K562 (cell line): Measurements from ENCODE around the gene NDUFB10. TPM values are rescaled to one million over a fixed set of nuclear protein-coding genes. Genes with fewer than 3 reads are reported as not detected.

Experiments
- BRD9 ChIP-seq: fragments of 450-650 bp; IDR thresholded peaks from 2 replicates; pipeline ENCODE4 v1.6.1; 2018; ENCODE audit warnings: low read depth; ENCODE audit not compliant: partially characterized antibody
- ETS2 ChIP-seq: IDR thresholded peaks from 2 replicates; pipeline ENCODE4 v1.6.1; 2016; ENCODE audit warnings: borderline replicate concordance, missing genetic modification characterization, mild to moderate bottlenecking, moderate library complexity, missing compliant biosample characterization; ENCODE audit not compliant: poor library complexity, severe bottlenecking
- HDAC2 ChIP-seq: fragments of 450-650 bp; IDR thresholded peaks from 2 replicates; pipeline ENCODE4 v1.6.1; 2016; ENCODE audit warnings: mild to moderate bottlenecking
- HNRNPLL ChIP-seq: fragments of 200-400 bp; formaldehyde crosslinking; IDR thresholded peaks from 2 replicates; pipeline ENCODE4 v1.6.1; 2017; ENCODE audit warnings: low read length, low read depth, mild to moderate bottlenecking; ENCODE audit not compliant: poor library complexity, severe bottlenecking
- MECOM ChIP-seq: fragments of 250-450 bp; sonication (Bioruptor Pico); IDR thresholded peaks from 2 replicates; pipeline ENCODE4 v1.8.0; 2022; ENCODE audit warnings: inconsistent platforms
- NR2C2 ChIP-seq, 2 experiments: fragments of 200-800 bp in 1 of 2; sonication (Bioruptor generic) in 1 of 2; sonication (generic) in 1 of 2; formaldehyde crosslinking in 1 of 2; IDR thresholded peaks; 2 replicates each; pipeline versions ENCODE4 v1.6.1 to v1.8.0; 2016 to 2022; ENCODE audit warnings: mild to moderate bottlenecking in 1 of 2, missing compliant biosample characterization in 1 of 2, missing genetic modification characterization in 1 of 2, missing genetic modification reagents in 1 of 2
- STAG1 ChIP-seq: sonication (generic); formaldehyde crosslinking; IDR thresholded peaks from 2 replicates; pipeline ENCODE4 v1.5.0; 2020; ENCODE audit warnings: missing genetic modification reagents, borderline replicate concordance
- ZNF133 ChIP-seq: fragments of 250-450 bp; sonication (Bioruptor Pico); IDR thresholded peaks from 2 replicates; pipeline ENCODE4 v1.4.0; 2020; ENCODE audit warnings: mild to moderate bottlenecking
- ZNF197 ChIP-seq: fragments of 200-800 bp; sonication (Bioruptor generic); IDR thresholded peaks from 2 replicates; pipeline ENCODE4 v1.6.1; 2016; ENCODE audit warnings: low read depth, missing genetic modification characterization, missing compliant biosample characterization
- ZNF384 ChIP-seq: IDR thresholded peaks from 2 replicates; pipeline ENCODE4 v1.6.1; 2012; ENCODE audit warnings: low read depth, low read length, improper control_type of control experiment
- polyA plus RNA-seq, 8 experiments: library from polyadenylated mRNA; depleted of rRNA in 4 of 8; stranded (reverse) in 5 of 8; unstranded in 3 of 8; fragments of >200 nt; fragmentation: Nextera tagmentation in 2 of 8; fragmentation: Illumina TruSeq in 1 of 8; extraction: Ambion mirVana in 2 of 8; extraction: Trizol in 1 of 8; gene quantifications; 2 replicates each; pipeline versions ENCODE4 v1.2.1 to v1.2.3, GENCODE V29; 2011 to 2014; ENCODE audit warnings: inconsistent platforms in 1 of 8, missing spikeins in 1 of 8
- total RNA-seq, 7 experiments: library from RNA; depleted of rRNA in 6 of 7; stranded (reverse); fragments of >200 nt in 6 of 7; fragmentation: Illumina TruSeq in 2 of 7; extraction: Trizol in 2 of 7; gene quantifications; 2 replicates each; pipeline versions ENCODE4 v1.2.1 to v1.2.3, GENCODE V29; 2011 to 2021; ENCODE audit warnings: low replicate concordance in 1 of 7
- TF ChIP-seq, protein P1 (sequence below), 2 experiments: fragments of 450-650 bp; IDR thresholded peaks; 2 replicates each; pipeline ENCODE4 v1.6.1; 2016
- TF ChIP-seq, protein P2 (sequence below): sonication (generic); formaldehyde crosslinking; IDR thresholded peaks from 2 replicates; pipeline ENCODE4 v1.8.0; 2022; ENCODE audit warnings: mild to moderate bottlenecking, low read depth, missing genetic modification reagents
- TF ChIP-seq, protein P3 (sequence below), 2 experiments: fragments of 250-450 bp in 1 of 2; fragments of 450-650 bp in 1 of 2; sonication (Bioruptor Pico) in 1 of 2; IDR thresholded peaks; 2 replicates each; pipeline versions ENCODE4 v1.6.1 to v1.8.0; 2016 to 2021; ENCODE audit warnings: mild to moderate bottlenecking in 2 of 2, moderate library complexity in 2 of 2, missing compliant biosample characterization in 1 of 2, missing genetic modification characterization in 1 of 2
- TF ChIP-seq, protein P4 (sequence below), 2 experiments: fragments of 450-650 bp in 1 of 2; sonication (generic) in 1 of 2; formaldehyde crosslinking; conservative IDR thresholded peaks; 2 replicates each; pipeline versions ENCODE4 v1.4.0 to v1.8.1; 2020 to 2022; ENCODE audit warnings: mild to moderate bottlenecking in 1 of 2, missing genetic modification reagents in 1 of 2
- TF ChIP-seq, protein P5 (sequence below): fragments of 250-450 bp; sonication (Bioruptor Pico); IDR thresholded peaks from 2 replicates; pipeline ENCODE4 v1.4.0; 2020; ENCODE audit warnings: mild to moderate bottlenecking, moderate library complexity, borderline replicate concordance
- TF ChIP-seq, protein P6 (sequence below): fragments of 250-450 bp; sonication (Bioruptor Pico); IDR thresholded peaks from 2 replicates; pipeline ENCODE4 v1.9.0; 2021; ENCODE audit warnings: mild to moderate bottlenecking, inconsistent platforms

NDUFB10 gene
- total and polyA plus RNA-seq, 9 of the 15 experiments (the other 6 are each of a cell fraction or from before 2014, with no cell fraction given), result 69.3 to 527 (median 161) TPM

DNA sequence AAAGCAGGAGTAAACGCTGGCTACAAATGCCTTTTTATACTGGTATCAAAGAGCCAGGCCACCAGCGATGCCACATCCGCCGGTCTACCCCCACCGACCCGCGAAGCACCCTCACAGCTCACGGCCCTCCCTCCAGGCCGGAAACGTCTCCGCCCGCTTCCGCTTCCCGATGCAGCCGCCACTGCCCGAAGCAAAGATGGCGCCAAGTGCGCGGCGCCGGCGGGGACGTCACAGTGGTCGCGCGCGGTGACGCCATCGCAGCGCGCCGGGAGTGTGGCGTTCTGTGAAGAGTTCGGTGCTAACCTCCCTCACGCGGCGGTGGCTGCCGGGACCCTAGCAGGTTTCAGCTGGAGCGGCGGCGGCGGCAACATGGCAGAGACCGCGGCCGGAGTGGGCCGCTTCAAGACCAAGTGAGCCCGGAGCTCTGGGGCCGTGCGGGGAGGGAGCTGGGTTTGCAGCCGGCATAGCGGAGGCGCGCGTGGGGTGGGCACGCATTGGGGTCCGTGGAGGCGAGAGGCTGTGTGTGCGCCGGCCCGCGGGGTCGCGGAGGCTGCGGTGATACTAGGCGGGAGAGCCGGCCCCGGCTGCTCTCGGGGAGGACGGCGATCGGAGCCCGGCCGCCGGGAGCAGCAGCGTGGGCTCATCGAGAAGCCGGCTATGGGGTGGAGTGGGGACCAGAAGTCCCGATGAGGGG is 12.6 kb downstream of the NDUFB10 start, which contains the start of gene TBL3 (continued):
- TF ChIP-seq STAG1 (CRISPR knock-in tag) (no peak), ZNF133 (CRISPR knock-in tag) (no peak), NR2C2 (CRISPR knock-in tag; IDR thresholded peaks at IDR 0.05) (peak; percentile 82; the same call in 1 of the 2 replicates), NR2C2 (tag; IDR thresholded peaks at IDR 0.05) (peak; percentile 96), HNRNPLL (peak; percentile 24), BRD9 (no peak), ETS2 (tag) (no peak), HDAC2 (peak; percentile 40; the same call in 1 of the 2 replicates), MECOM (CRISPR knock-in tag) (no peak), ZNF197 (no peak), ZNF384 (peak; percentile 43; the same call in 1 of the 2 replicates)
- TF ChIP-seq, protein P1, sequence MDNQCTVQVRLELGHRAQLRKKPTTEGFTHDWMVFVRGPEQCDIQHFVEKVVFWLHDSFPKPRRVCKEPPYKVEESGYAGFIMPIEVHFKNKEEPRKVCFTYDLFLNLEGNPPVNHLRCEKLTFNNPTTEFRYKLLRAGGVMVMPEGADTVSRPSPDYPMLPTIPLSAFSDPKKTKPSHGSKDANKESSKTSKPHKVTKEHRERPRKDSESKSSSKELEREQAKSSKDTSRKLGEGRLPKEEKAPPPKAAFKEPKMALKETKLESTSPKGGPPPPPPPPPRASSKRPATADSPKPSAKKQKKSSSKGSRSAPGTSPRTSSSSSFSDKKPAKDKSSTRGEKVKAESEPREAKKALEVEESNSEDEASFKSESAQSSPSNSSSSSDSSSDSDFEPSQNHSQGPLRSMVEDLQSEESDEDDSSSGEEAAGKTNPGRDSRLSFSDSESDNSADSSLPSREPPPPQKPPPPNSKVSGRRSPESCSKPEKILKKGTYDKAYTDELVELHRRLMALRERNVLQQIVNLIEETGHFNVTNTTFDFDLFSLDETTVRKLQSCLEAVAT (IDR thresholded peaks at IDR 0.05), result peak in 1 of 2 experiments; percentile 100; a peak in 2 of 4 replicates
- TF ChIP-seq, protein P2, sequence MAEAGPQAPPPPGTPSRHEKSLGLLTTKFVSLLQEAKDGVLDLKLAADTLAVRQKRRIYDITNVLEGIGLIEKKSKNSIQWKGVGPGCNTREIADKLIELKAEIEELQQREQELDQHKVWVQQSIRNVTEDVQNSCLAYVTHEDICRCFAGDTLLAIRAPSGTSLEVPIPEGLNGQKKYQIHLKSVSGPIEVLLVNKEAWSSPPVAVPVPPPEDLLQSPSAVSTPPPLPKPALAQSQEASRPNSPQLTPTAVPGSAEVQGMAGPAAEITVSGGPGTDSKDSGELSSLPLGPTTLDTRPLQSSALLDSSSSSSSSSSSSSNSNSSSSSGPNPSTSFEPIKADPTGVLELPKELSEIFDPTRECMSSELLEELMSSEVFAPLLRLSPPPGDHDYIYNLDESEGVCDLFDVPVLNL (CRISPR knock-in tag), result peak; percentile 84; the same call in 1 of the 2 replicates
- TF ChIP-seq, protein P3, sequence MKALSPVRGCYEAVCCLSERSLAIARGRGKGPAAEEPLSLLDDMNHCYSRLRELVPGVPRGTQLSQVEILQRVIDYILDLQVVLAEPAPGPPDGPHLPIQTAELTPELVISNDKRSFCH (CRISPR knock-in tag; IDR thresholded peaks at IDR 0.05), result no peak
- TF ChIP-seq, protein P3 (tag; IDR thresholded peaks at IDR 0.05), result peak; percentile 62; the same call in 1 of the 2 replicates
- TF ChIP-seq, protein P4, sequence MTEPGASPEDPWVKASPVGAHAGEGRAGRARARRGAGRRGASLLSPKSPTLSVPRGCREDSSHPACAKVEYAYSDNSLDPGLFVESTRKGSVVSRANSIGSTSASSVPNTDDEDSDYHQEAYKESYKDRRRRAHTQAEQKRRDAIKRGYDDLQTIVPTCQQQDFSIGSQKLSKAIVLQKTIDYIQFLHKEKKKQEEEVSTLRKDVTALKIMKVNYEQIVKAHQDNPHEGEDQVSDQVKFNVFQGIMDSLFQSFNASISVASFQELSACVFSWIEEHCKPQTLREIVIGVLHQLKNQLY (CRISPR knock-in tag; conservative IDR thresholded peaks at IDR 0.05), result no peak
- TF ChIP-seq, protein P5, sequence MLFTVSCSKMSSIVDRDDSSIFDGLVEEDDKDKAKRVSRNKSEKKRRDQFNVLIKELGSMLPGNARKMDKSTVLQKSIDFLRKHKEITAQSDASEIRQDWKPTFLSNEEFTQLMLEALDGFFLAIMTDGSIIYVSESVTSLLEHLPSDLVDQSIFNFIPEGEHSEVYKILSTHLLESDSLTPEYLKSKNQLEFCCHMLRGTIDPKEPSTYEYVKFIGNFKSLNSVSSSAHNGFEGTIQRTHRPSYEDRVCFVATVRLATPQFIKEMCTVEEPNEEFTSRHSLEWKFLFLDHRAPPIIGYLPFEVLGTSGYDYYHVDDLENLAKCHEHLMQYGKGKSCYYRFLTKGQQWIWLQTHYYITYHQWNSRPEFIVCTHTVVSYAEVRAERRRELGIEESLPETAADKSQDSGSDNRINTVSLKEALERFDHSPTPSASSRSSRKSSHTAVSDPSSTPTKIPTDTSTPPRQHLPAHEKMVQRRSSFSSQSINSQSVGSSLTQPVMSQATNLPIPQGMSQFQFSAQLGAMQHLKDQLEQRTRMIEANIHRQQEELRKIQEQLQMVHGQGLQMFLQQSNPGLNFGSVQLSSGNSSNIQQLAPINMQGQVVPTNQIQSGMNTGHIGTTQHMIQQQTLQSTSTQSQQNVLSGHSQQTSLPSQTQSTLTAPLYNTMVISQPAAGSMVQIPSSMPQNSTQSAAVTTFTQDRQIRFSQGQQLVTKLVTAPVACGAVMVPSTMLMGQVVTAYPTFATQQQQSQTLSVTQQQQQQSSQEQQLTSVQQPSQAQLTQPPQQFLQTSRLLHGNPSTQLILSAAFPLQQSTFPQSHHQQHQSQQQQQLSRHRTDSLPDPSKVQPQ (CRISPR knock-in tag), result no peak
- TF ChIP-seq, protein P6, sequence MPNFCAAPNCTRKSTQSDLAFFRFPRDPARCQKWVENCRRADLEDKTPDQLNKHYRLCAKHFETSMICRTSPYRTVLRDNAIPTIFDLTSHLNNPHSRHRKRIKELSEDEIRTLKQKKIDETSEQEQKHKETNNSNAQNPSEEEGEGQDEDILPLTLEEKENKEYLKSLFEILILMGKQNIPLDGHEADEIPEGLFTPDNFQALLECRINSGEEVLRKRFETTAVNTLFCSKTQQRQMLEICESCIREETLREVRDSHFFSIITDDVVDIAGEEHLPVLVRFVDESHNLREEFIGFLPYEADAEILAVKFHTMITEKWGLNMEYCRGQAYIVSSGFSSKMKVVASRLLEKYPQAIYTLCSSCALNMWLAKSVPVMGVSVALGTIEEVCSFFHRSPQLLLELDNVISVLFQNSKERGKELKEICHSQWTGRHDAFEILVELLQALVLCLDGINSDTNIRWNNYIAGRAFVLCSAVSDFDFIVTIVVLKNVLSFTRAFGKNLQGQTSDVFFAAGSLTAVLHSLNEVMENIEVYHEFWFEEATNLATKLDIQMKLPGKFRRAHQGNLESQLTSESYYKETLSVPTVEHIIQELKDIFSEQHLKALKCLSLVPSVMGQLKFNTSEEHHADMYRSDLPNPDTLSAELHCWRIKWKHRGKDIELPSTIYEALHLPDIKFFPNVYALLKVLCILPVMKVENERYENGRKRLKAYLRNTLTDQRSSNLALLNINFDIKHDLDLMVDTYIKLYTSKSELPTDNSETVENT, result no peak
